Upper lobe of left lung (tissue), 6 donors: ENCODE measurements around the gene TTC39C. TPM values are rescaled to one million over a fixed set of nuclear protein-coding genes. Genes with fewer than 3 reads are reported as not detected.

Source experiments
- ATAC-seq, 2 donors: fragments of 200-7000 bp; cut with Tn5 transposase; one replicate each; pipeline ENCODE4 v1.9.1; 2022; ENCODE audit warnings: mild to moderate bottlenecking in 2 of 2, moderate library complexity in 2 of 2; ENCODE audit not compliant: low FRiP score in 2 of 2
- DNase-seq, 2 donors: peaks; one replicate each; pipeline ENCODE4 v3.0.0-alpha.2; 2019 to 2020
- H3K27ac ChIP-seq, 4 donors: fragments of 200-600 bp; sonication (generic); one replicate each; pipeline ENCODE4 v1.5.1; 2016 to 2019
- H3K27me3 ChIP-seq, 4 donors: fragments of 200-600 bp; sonication (generic); one replicate each; pipeline ENCODE4 v1.5.1; 2017 to 2019
- H3K36me3 ChIP-seq, 4 donors: fragments of 200-600 bp; sonication (generic); one replicate each; pipeline ENCODE4 v1.5.1; 2016 to 2019
- H3K4me1 ChIP-seq, 4 donors: fragments of 200-600 bp; sonication (generic); one replicate each; pipeline ENCODE4 v1.5.1; 2018 to 2019
- H3K4me3 ChIP-seq, 4 donors: fragments of 200-600 bp; sonication (generic); one replicate each; pipeline ENCODE4 v1.5.1; 2017 to 2019; ENCODE audit warnings: mild to moderate bottlenecking in 2 of 4, moderate library complexity in 1 of 4
- H3K9me3 ChIP-seq, 4 donors: fragments of 200-600 bp; sonication (generic); one replicate each; pipeline ENCODE4 v1.5.1; 2018 to 2019
- CTCF ChIP-seq, 6 experiments: fragments of 450-650 bp in 4 of 6; fragments of 200-600 bp in 2 of 6; sonication (generic) in 2 of 6; IDR thresholded peaks; one replicate each; pipeline ENCODE4 v1.5.1; 2016 to 2019; ENCODE audit warnings: antibody characterized with exemption in 6 of 6
- EP300 ChIP-seq, 4 donors: sonication (generic); formaldehyde crosslinking; IDR thresholded peaks; one replicate each; pipeline ENCODE4 v1.5.1; 2017; ENCODE audit warnings: antibody characterized with exemption in 4 of 4, control low read depth in 2 of 4
- POLR2A ChIP-seq, 4 donors: fragments of 450-650 bp; IDR thresholded peaks; one replicate each; pipeline ENCODE4 v1.5.1; 2016 to 2017; ENCODE audit warnings: antibody characterized with exemption in 4 of 4, mild to moderate bottlenecking in 2 of 4
- POLR2AphosphoS5 ChIP-seq, 2 donors: sonication (generic); formaldehyde crosslinking; IDR thresholded peaks; one replicate each; pipeline ENCODE4 v1.5.1; 2017; ENCODE audit warnings: antibody characterized with exemption in 2 of 2
- WGBS, 2 donors: methylation state at CpG; one replicate each; pipeline ENCODE4 v1.1.5; 2017 to 2018; 5-methylcytosine and 5-hydroxymethylcytosine counted together
- total RNA-seq, 6 donors: library from RNA; depleted of rRNA in 4 of 6; stranded (reverse); fragments of >200 nt in 4 of 6; gene quantifications; one replicate each; pipeline versions ENCODE4 v1.1.0 to v1.2.1, GENCODE V29; 2016 to 2021
- donor health status: DM: no; HTN: no; CAD: no; lungs with moderate emphysema.
- donor health status: DM: no; HTN: yes; CAD: no; lungs with severe emphysema.

The TTC39C gene
- total RNA-seq, 6 donors from 2014 or later, result 12.8 to 31.5 (median 19.5) TPM

GRCh38 chr18:24041691-24042090 is 27.1 kb downstream of the TTC39C start:
- 73 to 87% methylated on average over 4 of the region's 4 CpGs for WGBS, 2 donors
- no peak for ATAC-seq
- TF ChIP-seq POLR2A (IDR thresholded peaks at IDR 0.05) (no peak), EP300 (IDR thresholded peaks at IDR 0.05) (no peak), CTCF (IDR thresholded peaks at IDR 0.05) (no peak)
- H3K27ac ChIP-seq, result no peak overlapping the region
- H3K4me1 ChIP-seq, result no peaks in the 10 kb centered on the region
- no peaks in the 10 kb centered on the region for H3K36me3 ChIP-seq
- H3K27me3 ChIP-seq, result no peaks in the 10 kb centered on the region
- no peaks in the 10 kb centered on the region for H3K9me3 ChIP-seq
- H3K4me3 ChIP-seq, result no peak overlapping the region
- DNase-seq, result no peak

GRCh38 chr18:24043403-24043802 is 28.8 kb downstream of the TTC39C start:
- ATAC-seq (no peak), DNase-seq (peak in 1 of 2 donors; percentile 37)
- H3K36me3 ChIP-seq, result no peaks in the 10 kb centered on the region
- H3K27me3 ChIP-seq, result no peaks in the 10 kb centered on the region
- no peak overlapping the region for H3K4me3 ChIP-seq
- WGBS, 2 donors, result 81 to 89% methylated on average over 6 of the region's 6 CpGs
- no peaks in the 10 kb centered on the region for H3K9me3 ChIP-seq
- no peak overlapping the region for H3K27ac ChIP-seq
- no peak for TF ChIP-seq POLR2AphosphoS5 (IDR thresholded peaks at IDR 0.05)
- no peak for TF ChIP-seq POLR2A (IDR thresholded peaks at IDR 0.05)
- TF ChIP-seq CTCF (IDR thresholded peaks at IDR 0.05), result no peak
- no peak for TF ChIP-seq EP300 (IDR thresholded peaks at IDR 0.05)
- no peaks in the 10 kb centered on the region for H3K4me1 ChIP-seq

- no peak for ATAC-seq
- no peaks in the 10 kb centered on the region for H3K9me3 ChIP-seq
- no peaks in the 10 kb centered on the region for H3K27me3 ChIP-seq
Observed at GRCh38 chr18:24048261-24048660, 33.7 kb downstream of the TTC39C start.

GRCh38 chr18:24049142-24049541 is 34.6 kb downstream of the TTC39C start:
- DNase-seq (no peak), ATAC-seq (no peak)
- 84 to 89% methylated on average over 3 of the region's 3 CpGs for WGBS, 2 donors
- Histone ChIP-seq H3K36me3 (no peaks in the 10 kb centered on the region), H3K27me3 (no peaks in the 10 kb centered on the region), H3K4me1 (peaks cover 0 to 4% (median 0%) of the 10 kb centered on the region in 4 donors), H3K27ac (no peak overlapping the region), H3K4me3 (no peak overlapping the region), H3K9me3 (no peaks in the 10 kb centered on the region)
- TF ChIP-seq POLR2A (IDR thresholded peaks at IDR 0.05) (no peak), POLR2AphosphoS5 (IDR thresholded peaks at IDR 0.05) (no peak), EP300 (IDR thresholded peaks at IDR 0.05) (no peak), CTCF (IDR thresholded peaks at IDR 0.05) (no peak)

More at GRCh38 chr18:24048261-24048660, 33.7 kb downstream of the TTC39C start:
- Histone ChIP-seq H3K4me3 (no peak overlapping the region), H3K27ac (no peak overlapping the region), H3K36me3 (no peaks in the 10 kb centered on the region), H3K4me1 (peaks cover 0 to 4% (median 0%) of the 10 kb centered on the region in 4 donors)
- TF ChIP-seq CTCF (IDR thresholded peaks at IDR 0.05) (no peak), POLR2AphosphoS5 (IDR thresholded peaks at IDR 0.05) (no peak), EP300 (IDR thresholded peaks at IDR 0.05) (no peak), POLR2A (IDR thresholded peaks at IDR 0.05) (no peak)
- 88 to 96% methylated on average over 1 of the region's 1 CpG for WGBS, 2 donors
- no peak for DNase-seq
